ENCODE measurements around the gene CBFA2T2. TPM values are rescaled to one million over a fixed set of nuclear protein-coding genes. Genes with fewer than 3 reads are reported as not detected.
"Not testable (repeated sequence)": the region's sequence is repeated elsewhere in the genome, so short reads cannot be mapped to it uniquely, and the experiment has no call there.

Gene CBFA2T2
- total RNA-seq, 2 experiments from 2014 or later = 12.3 to 16.8 TPM

DNA sequence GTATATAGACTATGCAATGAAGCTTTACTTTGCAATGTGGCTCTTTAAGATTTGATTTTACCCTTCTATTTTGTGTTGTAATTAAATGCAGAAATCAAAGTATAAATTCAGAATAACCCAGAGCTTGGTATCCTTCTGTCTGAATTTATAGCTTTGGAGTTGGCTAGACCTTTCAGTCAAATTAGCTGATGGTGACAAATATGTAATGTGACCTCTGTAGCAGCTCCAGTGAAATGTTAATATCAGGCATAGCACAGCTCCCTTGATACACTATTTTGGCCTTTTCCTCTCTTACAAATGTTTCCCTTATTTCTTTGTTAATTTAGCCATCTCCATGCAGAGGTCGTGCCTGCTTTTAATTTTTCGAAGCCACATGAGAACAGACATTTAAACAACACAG, 11.1 kb downstream of the CBFA2T2 start:
- no peak for DNase-seq
- CTCF ChIA-PET = interaction anchor here (0.6 kb wide), 2 partner anchors 43 to 87 kb away, joined by 3 read pairs; no protein-coding TSS in a partner anchor
- H3K27me3 Mint-ChIP-seq = no peaks in the 10 kb centered on the region
- no peak overlapping the region for H3K4me3 Mint-ChIP-seq
- H3K4me1 Mint-ChIP-seq = peaks cover 8% of the 10 kb centered on the region
- ATAC-seq = no peak
- H3K27ac Mint-ChIP-seq = no peak overlapping the region
- peaks cover 1% of the 10 kb centered on the region for H3K36me3 Mint-ChIP-seq
- H3K9me3 Mint-ChIP-seq (ENCODE audit: low read depth) = no peaks in the 10 kb centered on the region

DNA sequence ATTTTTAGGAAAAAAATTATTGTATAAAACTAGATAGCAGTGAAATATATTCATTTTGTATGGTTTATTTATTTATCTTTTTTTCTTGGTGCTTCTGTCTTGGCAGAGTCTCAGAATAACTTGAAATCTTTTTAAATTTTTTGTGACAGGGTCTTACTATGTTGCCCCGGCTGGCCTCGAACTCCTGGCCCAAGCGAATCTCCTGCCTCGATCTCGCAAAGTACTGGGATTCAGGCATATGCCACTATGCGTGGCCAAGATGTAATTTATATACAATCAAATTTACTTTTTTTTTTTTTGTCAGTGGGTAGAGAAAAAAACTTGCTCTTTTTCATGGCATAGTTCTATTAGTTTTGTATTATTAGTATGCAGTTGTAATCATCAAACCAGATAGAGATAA, 13.7 kb downstream of the CBFA2T2 start:
- no peak for DNase-seq
- ATAC-seq = no peak
- CTCF ChIA-PET = interaction anchor here (0.7 kb wide), 1 partner anchor 524 kb away, joined by 4 read pairs; no protein-coding TSS in a partner anchor
- Mint-ChIP-seq H3K4me3 (no peak overlapping the region), H3K27ac (no peak overlapping the region), H3K9me3 (ENCODE audit: low read depth) (peaks cover 2% of the 10 kb centered on the region), H3K27me3 (no peaks in the 10 kb centered on the region), H3K4me1 (peaks cover 15% of the 10 kb centered on the region), H3K36me3 (peaks cover 12% of the 10 kb centered on the region)

- ATAC-seq (no peak), DNase-seq (no peak)
- Mint-ChIP-seq H3K4me1 (peaks cover 12% of the 10 kb centered on the region), H3K9me3 (ENCODE audit: low read depth) (peaks cover 6% of the 10 kb centered on the region), H3K27ac (no peak overlapping the region), H3K4me3 (no peak overlapping the region), H3K27me3 (no peaks in the 10 kb centered on the region), H3K36me3 (peaks cover 21% of the 10 kb centered on the region)
- CTCF ChIA-PET = interaction anchor here (1.5 kb wide), 1 partner anchor 33 kb away, joined by 3 read pairs; no protein-coding TSS in a partner anchor
These were observed 16.7 kb downstream of the CBFA2T2 start for GRCh38 chr20:33506576-33506975.

GRCh38 chr20:33507461-33507860, 17.6 kb downstream of the CBFA2T2 start:
- CTCF ChIA-PET = interaction anchor here (1.5 kb wide), 1 partner anchor 34 kb away, joined by 3 read pairs; no protein-coding TSS in a partner anchor
- Mint-ChIP-seq H3K27ac (no peak overlapping the region), H3K27me3 (no peaks in the 10 kb centered on the region), H3K4me3 (no peak overlapping the region), H3K4me1 (peaks cover 12% of the 10 kb centered on the region), H3K36me3 (peaks cover 23% of the 10 kb centered on the region), H3K9me3 (ENCODE audit: low read depth) (peaks cover 6% of the 10 kb centered on the region)
- no peak for ATAC-seq
- no peak for DNase-seq

- Mint-ChIP-seq H3K4me1 (peaks cover 12% of the 10 kb centered on the region), H3K36me3 (peaks cover 23% of the 10 kb centered on the region)
- CTCF ChIA-PET = interaction anchor here (1.2 to 1.5 kb wide), 2 partner anchors 34 to 160 kb away, joined by 3 read pairs; no protein-coding TSS in a partner anchor
- DNase-seq; H3K27ac Mint-ChIP-seq; H3K4me3 Mint-ChIP-seq; ATAC-seq; H3K27me3 Mint-ChIP-seq; H3K9me3 Mint-ChIP-seq (ENCODE audit: low read depth): not testable (repeated sequence)
These were observed 18.1 kb downstream of the CBFA2T2 start for GRCh38 chr20:33508015-33508414.

DNA sequence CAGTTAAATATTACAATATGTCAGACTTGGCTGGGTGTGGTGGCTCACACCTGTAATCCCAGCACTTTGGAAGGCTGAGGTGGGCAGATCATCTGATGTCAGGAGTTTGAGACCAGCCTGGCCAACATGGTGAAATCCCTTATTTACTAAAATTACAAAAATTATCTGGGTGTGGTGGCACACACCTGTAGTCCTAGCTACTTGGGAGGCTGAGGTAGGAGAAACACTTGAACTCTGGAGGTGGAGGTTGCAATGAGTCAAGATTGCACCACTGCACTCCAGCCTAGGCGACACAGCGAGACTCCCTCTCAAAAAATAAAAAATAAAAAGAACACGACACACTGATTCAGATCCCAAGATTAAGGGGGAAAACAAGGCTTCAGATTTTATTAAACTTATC, 19.2 kb downstream of the CBFA2T2 start:
- H3K9me3 Mint-ChIP-seq (ENCODE audit: low read depth); ATAC-seq; H3K27ac Mint-ChIP-seq; H3K27me3 Mint-ChIP-seq; H3K4me3 Mint-ChIP-seq; DNase-seq: not testable (repeated sequence)
- CTCF ChIA-PET = interaction anchor here (1.2 kb wide), 1 partner anchor 159 kb away, joined by 3 read pairs; no protein-coding TSS in a partner anchor
- Mint-ChIP-seq H3K4me1 (peaks cover 12% of the 10 kb centered on the region), H3K36me3 (peaks cover 23% of the 10 kb centered on the region)

GRCh38 chr20:33511876-33512275, 22.0 kb downstream of the CBFA2T2 start:
- peaks cover 23% of the 10 kb centered on the region for H3K36me3 Mint-ChIP-seq
- H3K4me3 Mint-ChIP-seq; ATAC-seq; H3K9me3 Mint-ChIP-seq (ENCODE audit: low read depth); CTCF ChIA-PET; H3K27me3 Mint-ChIP-seq; H3K27ac Mint-ChIP-seq; DNase-seq: not testable (repeated sequence)
- H3K4me1 Mint-ChIP-seq = peaks cover 15% of the 10 kb centered on the region

DNA sequence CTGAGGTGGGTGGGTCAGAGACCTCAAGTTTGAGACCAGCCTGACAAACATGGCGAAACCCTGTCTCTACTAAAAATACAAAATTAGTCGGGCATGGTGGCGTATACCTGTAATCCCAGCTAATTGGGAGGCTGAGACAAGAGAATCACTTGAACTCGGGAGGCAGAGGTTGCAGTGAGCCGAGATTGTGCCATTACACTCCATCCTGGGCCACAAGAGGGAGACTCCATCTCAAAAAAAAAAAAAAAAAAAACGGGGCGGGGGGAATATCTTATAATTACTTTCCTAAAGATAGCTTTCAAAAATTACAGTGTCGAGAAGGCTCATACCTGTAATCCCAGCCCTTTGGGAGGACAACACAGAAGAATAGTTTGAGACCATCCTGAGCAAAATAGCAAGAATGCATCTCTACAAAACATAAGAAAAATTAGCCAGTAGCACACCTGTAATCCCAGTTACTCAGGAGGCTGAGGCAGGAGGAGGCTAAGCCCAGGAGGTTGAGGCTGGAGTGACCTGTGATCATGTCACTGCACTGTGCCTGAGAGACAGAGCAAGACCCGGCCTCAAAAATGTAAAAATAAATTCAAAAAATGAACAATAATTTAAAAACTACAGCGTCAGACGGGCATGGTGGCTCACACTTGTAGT, 25.8 kb downstream of the CBFA2T2 start:
- Mint-ChIP-seq H3K36me3 (peaks cover 3% of the 10 kb centered on the region), H3K4me1 (peaks cover 8% of the 10 kb centered on the region), H3K4me3 (no peak overlapping the region), H3K27ac (no peak overlapping the region), H3K27me3 (no peaks in the 10 kb centered on the region), H3K9me3 (ENCODE audit: low read depth) (no peaks in the 10 kb centered on the region)
- CTCF ChIA-PET = interaction anchor here (0.5 to 1.2 kb wide), 5 partner anchors 15 to 250 kb away, joined by 3 to 4 read pairs (median 3); no protein-coding TSS in a partner anchor
- ATAC-seq (no peak), DNase-seq (no peak)

- CTCF ChIA-PET = interaction anchor here (0.8 to 1.2 kb wide), 5 partner anchors 16 to 535 kb away, joined by 3 read pairs; no protein-coding TSS in a partner anchor
These were observed 27.0 kb downstream of the CBFA2T2 start for GRCh38 chr20:33516882-33517281.

DNA sequence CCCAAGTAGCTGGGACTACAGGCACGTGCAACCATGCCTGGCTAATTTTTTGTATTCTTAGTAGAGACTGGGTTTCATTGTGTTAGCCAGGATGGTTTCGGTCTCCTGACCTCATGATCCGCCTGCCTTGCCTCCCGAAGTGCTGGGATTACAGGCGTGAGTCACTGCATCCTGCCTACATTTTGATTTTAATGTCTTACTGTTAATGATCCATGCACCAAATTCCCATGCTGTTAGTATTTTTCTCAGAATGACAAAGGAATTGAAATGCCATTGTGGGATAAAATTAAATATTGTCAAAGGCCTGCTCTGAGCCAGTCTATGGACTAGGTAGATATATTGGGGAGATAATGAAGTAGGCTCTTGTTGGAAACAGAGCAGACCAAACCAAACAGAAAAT, 28.2 kb downstream of the CBFA2T2 start:
- H3K36me3 Mint-ChIP-seq = no peaks in the 10 kb centered on the region
- DNase-seq = no peak
- CTCF ChIA-PET = interaction anchor here (0.9 to 1.0 kb wide), 2 partner anchors 34 to 150 kb away, joined by 3 read pairs; no protein-coding TSS in a partner anchor
- no peak overlapping the region for H3K27ac Mint-ChIP-seq
- no peak overlapping the region for H3K4me3 Mint-ChIP-seq
- no peak for ATAC-seq
- no peaks in the 10 kb centered on the region for H3K27me3 Mint-ChIP-seq
- H3K4me1 Mint-ChIP-seq = peaks cover 13% of the 10 kb centered on the region
- H3K9me3 Mint-ChIP-seq (ENCODE audit: low read depth) = no peaks in the 10 kb centered on the region

More at GRCh38 chr20:33516882-33517281, 27.0 kb downstream of the CBFA2T2 start:
- H3K4me3 Mint-ChIP-seq = no peak overlapping the region
- H3K36me3 Mint-ChIP-seq = peaks cover 2% of the 10 kb centered on the region
- H3K9me3 Mint-ChIP-seq (ENCODE audit: low read depth) = no peaks in the 10 kb centered on the region
- ATAC-seq (no peak), DNase-seq (no peak)
- H3K27ac Mint-ChIP-seq = no peak overlapping the region
- no peaks in the 10 kb centered on the region for H3K27me3 Mint-ChIP-seq
- H3K4me1 Mint-ChIP-seq = peaks cover 9% of the 10 kb centered on the region

DNA sequence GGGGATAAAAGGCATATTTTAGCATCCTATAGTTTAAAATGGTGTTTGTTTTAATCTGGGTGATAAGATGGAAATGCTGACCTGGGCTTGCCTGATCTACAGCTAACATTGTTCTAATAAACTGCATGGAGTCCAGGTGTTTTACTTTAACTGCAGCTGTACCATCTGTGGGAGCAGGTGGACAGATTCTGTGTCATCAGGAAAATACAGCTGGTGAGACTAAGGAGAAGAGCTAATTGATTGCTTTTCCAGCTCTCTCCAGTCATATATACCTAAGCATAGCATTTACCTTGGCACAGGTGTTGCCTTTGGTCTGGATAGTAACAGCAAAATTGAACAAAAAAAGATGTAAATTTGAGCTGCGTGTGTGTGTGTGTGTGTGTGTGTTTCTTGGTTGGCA, 31.6 kb downstream of the CBFA2T2 start:
- CTCF ChIA-PET = interaction anchor here (1.0 to 1.3 kb wide), 3 partner anchors 28 to 146 kb away, joined by 3 to 4 read pairs (median 3); no protein-coding TSS in a partner anchor

DNA sequence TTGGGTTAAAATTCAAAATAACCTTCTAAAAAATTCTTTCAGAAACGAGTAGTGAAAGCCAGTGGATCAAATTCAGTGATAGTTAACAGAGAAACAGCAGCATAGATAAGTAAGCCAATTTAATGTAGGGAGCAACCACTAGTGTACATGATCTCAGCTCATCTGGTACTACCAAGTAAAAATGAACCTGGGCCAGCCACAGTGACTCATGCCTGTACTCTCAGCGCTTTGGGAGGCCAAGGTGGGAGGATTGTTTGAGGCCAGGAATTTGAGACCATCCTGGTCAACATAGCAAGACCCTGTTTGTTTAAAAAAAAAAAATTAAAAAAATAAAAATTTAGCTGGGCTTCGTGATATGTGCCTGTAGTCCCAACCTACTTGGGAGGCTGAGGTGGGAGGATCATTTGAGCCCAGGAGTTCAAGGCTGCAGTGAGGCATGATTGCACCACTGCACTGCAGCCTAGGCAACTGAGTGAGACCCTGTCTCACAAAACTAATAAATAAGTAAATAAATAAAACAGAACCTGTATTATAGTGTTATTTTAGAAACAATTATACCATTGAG, 32.4 kb downstream of the CBFA2T2 start:
- ATAC-seq (peak; percentile 64), DNase-seq (peak; percentile 43)
- Mint-ChIP-seq H3K27ac (no peak overlapping the region), H3K27me3 (no peaks in the 10 kb centered on the region), H3K4me1 (peaks cover 13% of the 10 kb centered on the region), H3K36me3 (peaks cover 2% of the 10 kb centered on the region), H3K4me3 (no peak overlapping the region), H3K9me3 (ENCODE audit: low read depth) (no peaks in the 10 kb centered on the region)
- CTCF ChIA-PET = interaction anchor here (1.0 to 1.3 kb wide), 3 partner anchors 29 to 146 kb away, joined by 3 to 4 read pairs (median 3); no protein-coding TSS in a partner anchor

More for the DNA sequence above, 31.6 kb downstream of the CBFA2T2 start:
- Mint-ChIP-seq H3K4me1 (peaks cover 15% of the 10 kb centered on the region), H3K36me3 (peaks cover 2% of the 10 kb centered on the region), H3K27ac (no peak overlapping the region), H3K4me3 (no peak overlapping the region), H3K27me3 (no peaks in the 10 kb centered on the region), H3K9me3 (ENCODE audit: low read depth) (no peaks in the 10 kb centered on the region)
- DNase-seq = no peak
- no peak for ATAC-seq

DNA sequence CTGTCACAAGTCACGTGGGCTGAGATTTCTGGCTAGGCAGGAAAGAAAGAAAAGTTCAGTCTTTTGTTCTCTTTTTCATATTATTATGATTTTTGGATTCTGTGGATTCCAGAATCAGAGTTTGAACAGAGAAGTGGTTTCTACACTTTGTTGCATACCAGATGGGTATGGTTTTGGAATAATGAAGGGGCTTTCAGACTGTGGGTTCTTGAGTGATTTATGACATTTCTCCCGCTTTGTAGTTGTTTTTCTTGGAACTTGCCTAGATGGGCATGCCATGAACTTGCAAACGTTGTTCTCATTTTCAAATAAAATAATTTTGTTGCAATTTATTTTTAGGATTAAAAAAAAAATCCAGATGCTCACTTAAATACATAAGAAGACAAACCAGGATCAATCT, 34.4 kb downstream of the CBFA2T2 start:
- no peak for ATAC-seq
- Mint-ChIP-seq H3K4me1 (peaks cover 13% of the 10 kb centered on the region), H3K27me3 (no peaks in the 10 kb centered on the region), H3K9me3 (ENCODE audit: low read depth) (no peaks in the 10 kb centered on the region), H3K36me3 (peaks cover 3% of the 10 kb centered on the region), H3K27ac (no peak overlapping the region), H3K4me3 (no peak overlapping the region)
- DNase-seq = no peak
- CTCF ChIA-PET = interaction anchor here (1.4 kb wide), 1 partner anchor 22 kb away, joined by 4 read pairs; no protein-coding TSS in a partner anchor
